GM21367 (cell line): Measurements from ENCODE around the gene OR4C13.
"Not testable (repeated sequence)": the region's sequence is repeated elsewhere in the genome, so short reads cannot be mapped to it uniquely, and the experiment has no call there.

Source experiments
- ATAC-seq: cut with Tn5 transposase; IDR thresholded peaks from one replicate; pipeline ENCODE4 v1.9.1; 2021; ENCODE audit not compliant: unreplicated experiment

OR4C13 gene

DNA sequence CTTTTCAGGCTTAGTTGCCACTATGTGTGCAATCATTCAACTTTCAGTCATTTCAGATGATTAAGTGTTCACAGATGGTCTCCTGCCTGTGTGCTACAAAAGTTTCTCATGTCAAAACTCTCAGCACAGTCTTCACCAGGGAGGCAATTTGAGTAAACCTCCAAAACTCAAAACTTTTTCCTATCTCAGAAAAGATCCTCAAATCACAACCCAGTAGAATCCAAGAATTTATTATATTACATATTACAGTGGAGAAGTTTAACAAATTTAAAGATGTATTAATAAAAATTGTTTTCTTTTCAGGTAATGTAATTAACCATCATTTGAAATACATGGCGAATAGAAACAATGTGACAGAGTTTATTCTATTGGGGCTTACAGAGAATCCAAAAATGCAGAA lies at the start of gene OR4C13:
Gene OR4C13, plus strand, starts transcription at position 301 of the 400 bp plus-strand sequence. Its CDS starts 32 bp downstream, at position 333.
- ATAC-seq, result no peak

DNA sequence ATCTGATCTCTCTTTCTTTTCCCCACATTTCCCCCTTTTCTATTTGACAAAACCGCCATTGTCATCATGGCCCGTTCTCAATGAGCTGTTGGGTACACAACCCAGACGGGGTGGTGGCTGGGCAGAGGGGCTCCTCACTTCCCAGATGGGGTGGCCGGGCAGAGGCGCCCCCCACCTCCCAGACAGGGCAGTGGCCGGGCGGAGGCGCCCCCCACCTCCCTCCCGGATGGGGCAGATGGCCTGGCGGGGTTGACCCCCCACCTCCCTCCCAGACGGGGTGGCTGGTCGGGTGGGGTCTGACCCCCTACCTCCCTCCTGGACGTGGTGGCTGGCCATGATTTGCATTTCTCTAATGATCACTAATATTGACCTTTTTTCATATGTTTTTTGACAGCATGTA lies 40.7 kb upstream of the OR4C13 start:
- not testable (repeated sequence) for ATAC-seq

DNA sequence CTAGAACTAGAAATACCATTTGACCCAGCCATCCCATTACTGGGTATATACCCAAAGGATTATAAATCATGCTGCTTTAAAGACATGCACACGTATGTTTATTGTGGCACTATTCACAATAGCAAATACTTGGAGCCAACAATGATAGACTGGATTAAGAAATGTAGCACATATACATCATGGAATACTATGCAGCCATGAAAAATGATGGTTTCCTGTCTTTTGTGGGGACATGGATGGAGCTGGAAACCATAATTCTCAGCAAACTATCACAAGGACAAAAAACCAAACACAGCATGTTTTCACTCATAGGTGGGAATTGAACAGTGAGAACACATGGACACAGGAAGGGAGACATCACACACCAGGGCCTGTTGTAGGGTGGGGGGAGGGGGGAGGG lies 3.5 kb upstream of the OR4C13 start:
- not testable (repeated sequence) for ATAC-seq

DNA sequence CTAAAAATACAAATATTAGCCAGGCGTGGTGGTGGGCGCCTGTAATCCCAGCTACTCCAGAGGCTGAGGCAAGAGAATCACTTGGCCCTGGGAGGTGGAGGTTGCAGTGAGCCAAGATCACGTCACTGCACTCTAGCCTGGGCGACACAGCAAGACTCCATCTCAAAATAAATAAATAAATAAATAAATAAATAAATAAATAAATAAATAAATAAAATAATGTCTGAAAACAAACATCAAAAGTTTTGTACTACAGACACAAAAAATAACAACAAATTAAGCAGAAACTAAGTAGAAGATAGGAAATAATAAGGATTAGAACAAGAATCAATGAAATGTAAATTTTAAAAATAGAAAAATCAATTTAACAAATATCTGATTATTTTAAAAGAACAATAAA lies 21.2 kb downstream of the OR4C13 start:
- ATAC-seq, result not testable (repeated sequence)

DNA sequence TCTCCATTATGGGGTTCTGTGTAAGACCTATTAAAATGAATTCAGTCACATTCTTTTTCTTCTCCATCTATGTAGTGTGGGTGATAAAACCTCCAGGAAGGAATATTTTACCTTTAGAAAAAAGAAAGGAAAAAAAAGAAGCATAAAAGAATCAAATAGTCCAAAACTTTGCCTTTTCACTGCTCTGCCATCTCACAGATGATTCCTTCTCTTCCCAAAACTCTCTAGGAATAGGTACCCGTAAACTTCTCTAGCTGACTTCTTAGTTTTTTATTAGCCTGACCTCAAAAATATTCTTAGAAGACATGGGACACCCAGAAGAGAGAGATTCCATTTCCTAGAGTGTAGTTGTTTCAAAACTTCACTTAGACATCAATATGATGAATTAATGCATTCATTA lies 30.2 kb downstream of the OR4C13 start, which contains the start of gene OR4C12:
Gene OR4C12, minus strand, starts transcription at position 101 of the 400 bp plus-strand sequence. Its CDS starts 34 bp downstream, at position 67.
- not testable (repeated sequence) for ATAC-seq

DNA sequence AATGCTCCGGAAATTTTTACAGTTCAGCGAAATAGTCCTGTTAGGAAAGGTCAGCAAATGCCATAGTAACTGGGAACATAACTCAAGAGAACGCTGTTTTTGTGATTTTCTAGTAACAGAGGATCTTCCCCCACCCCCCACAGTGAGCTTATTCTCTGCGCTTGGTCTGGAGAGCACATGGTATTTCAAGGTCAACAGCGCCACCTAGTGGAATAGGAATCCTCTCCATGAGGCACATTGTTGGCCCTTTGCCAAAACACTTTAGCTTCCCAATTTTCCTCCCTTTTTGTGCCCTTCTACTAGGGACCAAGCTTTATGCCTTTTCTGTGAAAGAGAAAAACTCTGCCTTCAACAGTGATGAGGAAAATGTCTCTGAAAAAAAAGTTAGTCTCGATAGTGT lies 43.4 kb downstream of the OR4C13 start:
- ATAC-seq, result no peak
